HepG2 (cell line): ENCODE measurements around the gene CASZ1.

Experiments
- ASH2L ChIP-seq: fragments of 300-600, 200-600 bp; sonication (generic); IDR thresholded peaks from 2 replicates; pipeline ENCODE4 v1.7.0; 2017; ENCODE audit warnings: low read depth, mild to moderate bottlenecking, moderate library complexity, mixed read lengths, low read length; ENCODE audit not compliant: insufficient read length
- MAFF ChIP-seq: IDR thresholded peaks from 2 replicates; pipeline ENCODE4 v1.6.1; 2011; ENCODE audit warnings: low read depth, low read length, improper control_type of control experiment
- TAF1 ChIP-seq: sonication (generic); formaldehyde crosslinking; IDR thresholded peaks from 2 replicates; pipeline ENCODE4 v1.4.0; 2020; ENCODE audit warnings: missing genetic modification reagents
- TCF12 ChIP-seq, 2 experiments: fragments of 450-650 bp in 1 of 2; sonication (generic) in 1 of 2; formaldehyde crosslinking in 1 of 2; IDR thresholded peaks; 2 replicates each; pipeline versions ENCODE4 v1.6.1 to v1.8.0; 2017 to 2022; ENCODE audit warnings: antibody characterized with exemption in 1 of 2, mild to moderate bottlenecking in 1 of 2, missing genetic modification reagents in 1 of 2, moderate library complexity in 1 of 2
- TF ChIP-seq, protein P1 (sequence below): IDR thresholded peaks from 2 replicates; pipeline ENCODE4 v1.6.1; 2012; ENCODE audit warnings: inconsistent platforms
- TF ChIP-seq, protein P2 (sequence below): sonication (generic); formaldehyde crosslinking; IDR thresholded peaks from 2 replicates; pipeline ENCODE4 v1.8.0; 2022; ENCODE audit warnings: missing genetic modification reagents, low read depth, mild to moderate bottlenecking, borderline replicate concordance
- TF ChIP-seq, protein P3 (sequence below): sonication (generic); formaldehyde crosslinking; IDR thresholded peaks from 2 replicates; pipeline ENCODE4 v1.4.0; 2020; ENCODE audit warnings: missing genetic modification reagents

DNA sequence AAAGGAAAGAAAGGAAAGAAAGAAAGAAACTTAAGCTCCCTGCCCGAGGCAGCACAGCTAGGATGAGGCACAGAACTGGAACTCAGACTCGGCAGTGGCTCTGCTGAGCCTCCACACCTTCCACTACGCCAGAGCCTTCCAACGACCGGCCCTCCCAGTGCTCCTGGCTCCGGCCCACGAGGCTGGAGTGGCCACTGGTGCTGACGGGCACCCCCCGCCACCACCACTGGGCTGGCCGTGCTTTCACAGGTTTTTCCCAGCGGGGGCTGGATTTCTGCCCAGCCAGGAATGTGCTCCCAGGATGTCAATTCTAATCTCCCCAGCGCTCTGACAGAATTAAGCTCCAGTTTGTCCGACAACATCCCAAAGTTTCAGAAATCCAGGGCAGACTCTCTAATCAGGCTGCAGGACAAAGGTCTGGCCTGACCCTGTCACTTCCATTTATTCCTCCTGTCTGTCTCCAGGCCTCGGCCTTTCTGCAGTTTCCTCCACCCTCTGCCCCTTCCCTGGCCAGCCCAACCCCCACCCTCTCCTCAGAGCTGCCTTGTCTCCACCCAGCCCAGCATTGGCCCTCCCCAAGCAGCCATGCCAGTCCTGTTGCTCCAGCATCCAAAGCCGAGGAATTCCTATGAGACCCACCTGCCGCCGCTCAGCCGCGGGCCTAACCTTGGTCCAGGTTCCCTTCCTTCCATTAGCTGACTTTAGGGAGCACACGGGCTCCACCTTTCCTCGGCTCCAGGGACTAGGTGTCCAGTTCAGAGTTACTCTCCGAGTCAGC lies 81.9 kb downstream of the CASZ1 start:
- TF ChIP-seq TCF12 (IDR thresholded peaks at IDR 0.05), result no peak
- no peak for TF ChIP-seq TCF12 (CRISPR knock-in tag; IDR thresholded peaks at IDR 0.05)
- no peak for TF ChIP-seq MAFF
- TF ChIP-seq, protein P1, sequence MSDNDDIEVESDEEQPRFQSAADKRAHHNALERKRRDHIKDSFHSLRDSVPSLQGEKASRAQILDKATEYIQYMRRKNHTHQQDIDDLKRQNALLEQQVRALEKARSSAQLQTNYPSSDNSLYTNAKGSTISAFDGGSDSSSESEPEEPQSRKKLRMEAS, result no peak
- TF ChIP-seq, protein P2, sequence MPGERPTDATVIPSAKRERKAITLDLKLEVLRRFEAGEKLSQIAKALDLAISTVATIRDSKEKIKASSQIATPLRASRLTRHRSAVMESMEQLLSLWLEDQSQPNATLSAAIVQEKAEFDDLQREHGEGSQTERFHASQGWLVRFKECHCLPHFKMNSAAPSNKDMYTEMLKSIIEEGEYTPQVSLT, result no peak
- TF ChIP-seq, protein P3, sequence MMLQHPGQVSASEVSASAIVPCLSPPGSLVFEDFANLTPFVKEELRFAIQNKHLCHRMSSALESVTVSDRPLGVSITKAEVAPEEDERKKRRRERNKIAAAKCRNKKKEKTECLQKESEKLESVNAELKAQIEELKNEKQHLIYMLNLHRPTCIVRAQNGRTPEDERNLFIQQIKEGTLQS (CRISPR knock-in tag), result no peak
- no peak for TF ChIP-seq TAF1
- no peak for TF ChIP-seq ASH2L
